ENCODE results near the gene MYL5.
A peak's percentile ranks its signal among the peaks of the same experiment; 100 is the strongest.
"Not testable (repeated sequence)": the region's sequence is repeated elsewhere in the genome, so short reads cannot be mapped to it uniquely, and the experiment has no call there.

Gene MYL5

GRCh38 chr4:636628-637159, 37.6 kb upstream of the MYL5 start:
- DNase-seq (ENCODE audit: low read depth in 2 of 2) = no peak

GRCh38 chr4:637536-638280, 36.6 kb upstream of the MYL5 start:
- no peak for DNase-seq (ENCODE audit: low read depth in 2 of 2)

DNA sequence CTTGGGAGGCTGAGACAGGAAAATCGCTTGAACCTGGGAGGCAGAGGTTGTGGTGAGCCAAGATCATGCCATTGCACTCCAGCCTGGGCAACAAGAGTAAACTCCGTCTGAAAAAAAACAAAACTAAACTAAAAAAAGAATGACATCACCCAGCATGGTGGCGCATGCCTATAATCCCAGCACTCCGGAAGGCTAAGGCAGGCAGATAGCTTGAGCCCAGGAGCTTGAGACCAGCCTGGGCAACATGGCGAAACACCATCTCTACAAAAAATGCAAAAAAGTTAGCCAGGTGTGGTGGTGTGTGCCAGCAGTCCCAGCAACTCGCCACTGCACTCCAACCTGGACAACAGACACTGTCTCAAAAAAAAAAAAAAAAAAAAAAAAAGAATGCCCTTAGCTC, 32.0 kb upstream of the MYL5 start:
- DNase-seq (ENCODE audit: low read depth in 2 of 2) = not testable (repeated sequence)

DNA sequence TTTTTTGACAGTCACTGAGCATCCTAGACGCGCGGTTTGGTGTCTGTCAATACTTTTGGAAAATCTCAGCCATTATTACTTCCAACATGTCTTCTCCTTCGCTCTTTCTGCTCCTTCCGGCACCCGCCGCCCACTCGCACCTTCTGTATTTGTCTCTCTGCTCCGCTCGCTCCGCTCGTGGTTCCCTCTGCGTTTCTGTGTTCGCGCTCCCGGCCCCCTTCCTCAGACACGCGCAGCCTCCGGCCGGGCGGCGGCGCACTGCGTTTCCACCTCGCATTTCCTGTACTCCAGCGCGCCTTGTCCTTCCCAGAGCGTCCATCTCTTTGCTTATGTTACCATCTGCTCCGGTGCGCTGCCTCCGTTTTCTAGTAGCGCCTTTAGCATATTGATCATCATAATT, 27.9 kb upstream of the MYL5 start:
- DNase-seq (ENCODE audit: low read depth in 2 of 2) = peak; percentile 9 to 13

DNA sequence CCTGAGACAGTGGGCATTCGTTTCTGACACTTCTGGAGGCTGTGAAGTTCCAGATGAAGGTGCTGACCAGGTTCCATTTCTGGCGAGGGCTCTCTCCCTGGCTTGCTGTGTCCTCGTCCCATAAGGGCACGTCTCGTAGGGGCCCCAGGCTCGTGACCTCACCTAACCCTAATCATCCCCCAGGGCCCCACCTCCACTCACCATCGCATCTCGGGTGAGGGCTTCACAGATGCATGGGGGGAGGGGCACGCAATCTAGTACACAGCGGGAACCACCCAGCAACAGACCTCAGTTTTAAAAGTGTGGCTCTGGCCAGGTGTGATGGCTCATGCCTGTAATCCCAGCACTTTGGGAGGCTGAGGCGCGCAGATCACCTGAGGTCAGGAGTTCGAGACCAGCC, 26.9 kb upstream of the MYL5 start:
- DNase-seq (ENCODE audit: low read depth in 2 of 2) = no peak

DNA sequence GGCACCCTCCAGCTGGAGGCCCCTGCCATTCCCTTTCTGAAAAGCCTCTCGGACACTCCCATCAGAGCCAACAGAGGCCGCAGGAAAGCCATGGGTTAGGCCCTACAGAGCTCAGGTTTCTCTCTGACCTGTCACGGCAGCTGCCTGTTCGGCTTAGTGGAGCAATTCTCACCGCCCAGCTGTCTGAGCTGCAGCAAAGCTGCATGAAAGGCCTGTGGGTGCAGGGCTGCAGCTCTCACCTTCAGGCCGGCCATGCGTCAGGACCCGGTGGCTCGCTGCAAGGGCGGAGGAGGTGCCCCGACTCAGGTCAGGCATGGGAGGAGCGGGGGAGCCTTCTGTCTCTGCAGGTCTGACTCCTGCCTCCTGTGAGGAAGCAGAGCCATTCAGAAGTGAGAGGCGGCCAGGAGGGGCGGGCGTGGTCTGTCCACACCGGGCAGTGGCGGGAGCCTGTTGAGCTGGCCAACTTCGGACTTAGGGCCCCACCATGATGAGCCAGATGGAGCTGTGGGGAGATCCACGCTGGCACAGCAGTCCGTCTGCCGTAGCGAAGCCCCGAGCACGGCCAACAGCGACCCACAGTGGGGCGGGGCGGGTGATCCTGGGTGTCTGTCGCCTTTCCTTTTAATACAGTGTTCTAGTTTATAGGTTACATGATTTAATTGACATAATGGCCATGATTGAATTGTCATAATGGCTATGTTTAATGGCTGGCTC, 25.6 kb upstream of the MYL5 start:
- DNase-seq (ENCODE audit: low read depth in 2 of 2) = no peak

- no peak for DNase-seq (ENCODE audit: low read depth in 2 of 2)
Observed at GRCh38 chr4:649293-649625, 25.1 kb upstream of the MYL5 start.

GRCh38 chr4:649751-650310, 24.5 kb upstream of the MYL5 start:
- DNase-seq (ENCODE audit: low read depth in 2 of 2) = no peak

GRCh38 chr4:650461-650860, 23.9 kb upstream of the MYL5 start:
- no peak for DNase-seq (ENCODE audit: low read depth in 2 of 2)

- no peak for DNase-seq (ENCODE audit: low read depth in 2 of 2)
Observed at GRCh38 chr4:650951-651883, 23.1 kb upstream of the MYL5 start.

DNA sequence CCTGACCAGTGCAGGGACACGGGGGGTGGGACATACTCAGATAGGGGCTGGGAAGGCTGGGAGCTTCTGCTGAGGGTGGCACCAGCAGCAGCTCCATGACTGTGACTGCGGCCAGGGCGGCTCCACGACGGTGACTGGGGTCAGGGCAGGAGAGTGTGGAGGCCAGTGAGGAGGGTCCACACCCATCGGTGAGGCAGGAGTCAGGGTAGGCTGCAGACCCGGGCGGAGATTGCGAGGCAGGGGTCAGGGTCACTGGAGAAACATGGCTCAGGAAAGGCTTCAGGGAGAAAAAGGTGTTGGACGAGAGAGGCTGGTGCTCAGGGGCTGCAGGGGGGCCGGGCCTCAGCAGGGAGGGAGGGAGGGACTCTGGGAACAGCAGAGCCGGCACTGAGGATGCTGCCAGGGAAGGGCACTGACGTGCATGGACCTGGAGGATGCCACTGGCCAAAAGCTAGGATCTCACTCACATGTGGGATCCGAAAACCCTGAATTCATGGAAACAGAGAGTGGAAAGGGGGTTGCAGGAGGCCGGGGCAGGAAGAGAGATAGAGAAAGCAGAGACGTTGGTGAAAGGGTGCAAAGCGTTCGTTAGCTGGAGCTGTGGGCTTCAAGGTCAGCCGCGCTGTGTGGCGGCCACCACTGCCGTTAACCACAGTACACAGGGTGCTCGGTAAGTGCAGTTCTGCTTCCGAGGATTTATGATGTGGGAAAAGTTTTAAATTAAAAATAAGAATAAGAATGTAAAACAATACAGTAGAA, 22.3 kb upstream of the MYL5 start:
- no peak for DNase-seq (ENCODE audit: low read depth in 2 of 2)

DNA sequence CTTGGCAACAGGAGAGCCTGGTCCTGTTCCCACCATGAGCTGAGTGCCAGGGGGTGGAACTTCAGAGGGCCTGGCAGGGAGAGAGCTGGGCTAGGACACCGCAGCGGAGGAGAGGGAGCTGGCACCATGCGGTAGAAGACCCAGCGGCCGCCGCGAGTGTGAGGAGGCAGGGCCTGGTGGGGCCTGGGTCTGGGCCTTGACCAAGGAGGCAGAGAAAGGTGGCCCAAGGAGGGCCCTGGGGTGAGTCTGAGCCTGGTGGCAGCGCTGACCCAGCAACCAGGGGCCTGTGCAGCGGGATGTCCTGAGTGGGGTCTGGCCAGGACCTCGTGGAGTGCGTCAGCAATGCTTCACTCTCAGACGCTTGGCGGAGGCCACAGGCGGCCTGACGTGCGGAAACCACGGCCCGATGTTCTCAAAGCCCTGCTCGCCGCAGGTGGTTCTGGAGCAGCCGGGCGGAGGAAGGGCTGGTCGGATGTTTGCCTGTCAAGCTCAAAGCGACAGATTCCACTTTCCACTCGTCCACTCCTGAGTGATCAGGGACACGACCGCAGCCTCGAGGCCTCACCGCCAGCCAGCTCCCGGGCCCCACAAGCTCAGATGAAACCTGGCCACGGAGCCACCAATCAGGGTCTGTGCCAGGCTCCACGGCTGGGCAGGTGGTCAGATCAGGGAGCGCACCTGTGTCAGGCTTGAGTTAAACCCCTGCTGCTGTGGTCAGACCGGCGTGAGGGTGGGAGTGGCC, 21.1 kb upstream of the MYL5 start:
- DNase-seq (ENCODE audit: low read depth in 2 of 2) = no peak

DNA sequence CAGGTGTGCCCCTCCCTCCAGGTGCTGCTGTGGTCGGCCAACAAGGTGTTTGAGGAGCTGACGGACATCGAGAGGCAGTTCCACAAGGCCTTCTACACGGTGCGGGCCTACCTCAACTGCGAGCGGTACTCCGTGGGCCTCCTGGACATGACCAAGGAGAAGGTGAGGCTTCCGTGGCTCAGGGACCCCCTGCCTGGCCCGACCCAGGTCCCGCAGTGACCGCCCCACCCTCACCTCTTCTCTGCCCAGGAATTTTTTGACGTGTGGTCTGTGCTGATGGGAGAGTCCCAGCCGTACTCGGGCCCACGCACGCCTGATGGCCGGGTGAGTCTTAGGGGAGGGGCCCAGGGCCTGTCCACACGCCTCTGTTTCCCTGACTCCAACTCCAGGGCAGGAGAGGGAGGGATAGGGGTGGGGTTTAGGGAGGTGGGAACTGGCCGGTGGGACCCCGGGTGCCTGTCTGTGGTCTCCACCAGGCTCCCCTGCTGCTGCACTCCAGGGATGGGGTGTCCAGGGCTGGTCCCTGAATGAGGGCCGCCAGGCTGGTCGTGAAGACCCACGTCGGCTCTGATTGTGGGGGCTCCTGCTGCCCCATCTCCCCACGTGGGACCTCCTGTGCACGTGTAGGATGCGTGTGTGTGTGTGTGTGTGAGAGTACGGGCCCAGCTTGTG, 20.4 kb upstream of the MYL5 start:
- DNase-seq (ENCODE audit: low read depth in 2 of 2) = no peak

- no peak for DNase-seq (ENCODE audit: low read depth in 2 of 2)
Observed at GRCh38 chr4:654503-654845, 19.9 kb upstream of the MYL5 start.

DNA sequence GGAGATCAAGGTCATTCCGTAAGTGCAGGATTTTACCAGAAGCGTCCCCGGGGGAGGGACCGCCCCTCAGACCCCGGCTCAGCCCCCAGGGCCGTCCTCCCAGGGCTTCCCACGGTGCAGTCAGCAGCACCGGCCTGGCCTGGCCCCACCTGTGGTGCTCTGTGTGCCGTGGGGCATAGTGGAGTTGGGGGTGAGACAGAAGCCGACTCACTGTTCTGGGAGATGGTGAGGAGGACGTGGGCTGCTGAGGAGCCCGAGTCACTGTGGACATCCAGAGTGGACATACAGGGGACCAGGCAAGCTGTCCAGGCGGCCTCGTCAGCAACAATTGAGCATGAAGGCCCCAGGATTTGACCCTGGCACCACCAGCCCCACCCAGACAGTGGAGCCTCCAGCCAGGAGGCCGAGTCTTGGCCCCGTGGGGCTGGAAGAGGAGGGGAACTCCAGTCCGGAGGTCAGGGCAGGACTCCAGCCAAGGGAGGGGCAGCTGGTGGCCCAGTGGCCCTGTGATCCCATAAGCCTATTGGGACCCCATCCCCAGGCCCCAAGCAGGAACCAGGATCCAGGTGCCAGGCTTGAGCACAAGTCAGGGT, 19.4 kb upstream of the MYL5 start:
- DNase-seq (ENCODE audit: low read depth in 2 of 2) = no peak

GRCh38 chr4:655464-656151, 18.7 kb upstream of the MYL5 start:
- DNase-seq (ENCODE audit: low read depth in 2 of 2) = no peak

DNA sequence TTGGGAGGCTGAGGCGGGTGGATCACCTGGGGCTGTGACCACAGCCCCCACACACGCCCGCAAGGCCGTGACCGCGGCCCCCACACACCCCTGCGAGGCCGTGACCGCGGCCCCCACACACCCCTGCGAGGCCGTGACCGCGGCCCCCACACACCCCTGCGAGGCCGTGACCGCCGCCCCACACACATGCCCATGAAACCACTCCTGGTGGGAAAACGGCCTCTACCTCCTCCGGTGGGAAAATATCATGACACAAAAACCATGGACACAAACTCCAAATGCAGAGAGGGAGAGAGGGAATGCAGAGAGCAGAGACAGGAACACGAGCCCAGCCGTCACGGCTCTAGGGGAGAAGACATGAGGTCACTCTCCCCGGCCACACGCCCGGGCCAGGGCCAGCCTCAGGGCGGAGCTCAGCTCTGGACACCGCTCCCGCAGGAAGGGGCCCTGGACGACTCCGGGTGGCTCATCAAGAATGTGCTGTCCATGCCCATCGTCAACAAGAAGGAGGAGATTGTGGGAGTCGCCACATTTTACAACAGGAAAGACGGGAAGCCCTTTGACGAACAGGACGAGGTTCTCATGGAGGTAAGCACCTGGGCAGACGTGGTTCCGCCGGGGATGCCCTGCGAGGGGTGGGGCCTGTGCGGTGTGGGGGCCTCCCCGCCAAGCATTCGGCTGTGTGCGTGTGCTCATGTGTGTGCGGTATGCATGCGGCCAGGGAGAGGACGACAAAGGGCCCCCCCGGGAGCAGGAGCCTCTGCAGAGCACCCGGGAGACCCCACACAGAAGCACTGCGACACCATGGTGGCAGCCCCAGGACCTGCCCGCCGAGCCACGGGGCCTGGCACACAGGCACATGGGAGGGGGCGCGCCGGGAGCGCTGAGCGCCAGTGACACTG, 17.7 kb upstream of the MYL5 start:
- DNase-seq (ENCODE audit: low read depth in 2 of 2) = no peak

- no peak for DNase-seq (ENCODE audit: low read depth in 2 of 2)
Observed at GRCh38 chr4:657338-657833, 17.0 kb upstream of the MYL5 start.
